ENCODE data around the gene MACROD2. TPM values are rescaled to one million over a fixed set of nuclear protein-coding genes. Genes with fewer than 3 reads are reported as not detected.

Gene MACROD2
- total and polyA plus RNA-seq, 2 experiments from 2014 or later = 2.8 to 4.3 TPM

DNA sequence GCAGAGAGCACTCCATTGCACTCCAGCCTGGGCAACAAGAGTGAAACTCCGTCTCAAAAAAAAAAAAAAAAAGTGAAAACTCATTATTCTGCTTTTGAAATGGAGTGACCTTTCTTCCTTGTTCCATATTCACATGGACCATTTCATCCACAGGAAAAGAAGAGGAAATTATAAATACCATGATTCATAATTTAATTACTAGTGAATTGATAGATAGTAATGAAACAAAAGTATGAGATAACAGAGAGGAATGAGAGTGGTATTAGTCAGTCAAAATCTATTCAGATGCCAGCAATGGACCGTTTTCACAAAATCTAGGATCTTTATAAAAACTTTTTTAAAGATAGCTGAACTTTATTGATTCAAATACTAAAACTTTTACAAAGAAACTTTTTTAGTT is 785.2 kb downstream of the MACROD2 start:
- Histone ChIP-seq H3K4me3 (no peak overlapping the region), H3K9me2 (ENCODE audit: insufficient read depth) (0 out of 2 replicates have a peak, but pooled peaks cover 5% of the 10 kb centered on the region), H3K4me1 (ENCODE audit: insufficient read depth) (0 out of 2 replicates have a peak, but pooled peaks cover 4% of the 10 kb centered on the region), H3K4me2 (no peak overlapping the region), H3F3A (replicated peaks; ENCODE audit: low read depth) (no peaks in the 10 kb centered on the region), H3K79me2 (replicated peaks; ENCODE audit: insufficient read depth) (no peaks in the 10 kb centered on the region), H4K20me1 (replicated peaks; ENCODE audit: insufficient read depth) (no peaks in the 10 kb centered on the region), H3K27ac (ENCODE audit: low read depth) (no peak overlapping the region), H3K27me3 (ENCODE audit: insufficient read depth) (no peaks in the 10 kb centered on the region), H2AFZ (no peak overlapping the region), H3K36me3 (ENCODE audit: insufficient read depth) (no peaks in the 10 kb centered on the region)
- H3K27ac Mint-ChIP-seq = no peak overlapping the region
- no peak overlapping the region for H3K4me3 Mint-ChIP-seq
- no peak for DNase-seq (ENCODE audit: low spot score)
- ATAC-seq = no peak
- TF ChIP-seq EZH2 (IDR thresholded peaks at IDR 0.05; ENCODE audit: low read depth, unreplicated experiment) = no peak
- TF ChIP-seq, protein P1, sequence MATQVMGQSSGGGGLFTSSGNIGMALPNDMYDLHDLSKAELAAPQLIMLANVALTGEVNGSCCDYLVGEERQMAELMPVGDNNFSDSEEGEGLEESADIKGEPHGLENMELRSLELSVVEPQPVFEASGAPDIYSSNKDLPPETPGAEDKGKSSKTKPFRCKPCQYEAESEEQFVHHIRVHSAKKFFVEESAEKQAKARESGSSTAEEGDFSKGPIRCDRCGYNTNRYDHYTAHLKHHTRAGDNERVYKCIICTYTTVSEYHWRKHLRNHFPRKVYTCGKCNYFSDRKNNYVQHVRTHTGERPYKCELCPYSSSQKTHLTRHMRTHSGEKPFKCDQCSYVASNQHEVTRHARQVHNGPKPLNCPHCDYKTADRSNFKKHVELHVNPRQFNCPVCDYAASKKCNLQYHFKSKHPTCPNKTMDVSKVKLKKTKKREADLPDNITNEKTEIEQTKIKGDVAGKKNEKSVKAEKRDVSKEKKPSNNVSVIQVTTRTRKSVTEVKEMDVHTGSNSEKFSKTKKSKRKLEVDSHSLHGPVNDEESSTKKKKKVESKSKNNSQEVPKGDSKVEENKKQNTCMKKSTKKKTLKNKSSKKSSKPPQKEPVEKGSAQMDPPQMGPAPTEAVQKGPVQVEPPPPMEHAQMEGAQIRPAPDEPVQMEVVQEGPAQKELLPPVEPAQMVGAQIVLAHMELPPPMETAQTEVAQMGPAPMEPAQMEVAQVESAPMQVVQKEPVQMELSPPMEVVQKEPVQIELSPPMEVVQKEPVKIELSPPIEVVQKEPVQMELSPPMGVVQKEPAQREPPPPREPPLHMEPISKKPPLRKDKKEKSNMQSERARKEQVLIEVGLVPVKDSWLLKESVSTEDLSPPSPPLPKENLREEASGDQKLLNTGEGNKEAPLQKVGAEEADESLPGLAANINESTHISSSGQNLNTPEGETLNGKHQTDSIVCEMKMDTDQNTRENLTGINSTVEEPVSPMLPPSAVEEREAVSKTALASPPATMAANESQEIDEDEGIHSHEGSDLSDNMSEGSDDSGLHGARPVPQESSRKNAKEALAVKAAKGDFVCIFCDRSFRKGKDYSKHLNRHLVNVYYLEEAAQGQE (IDR thresholded peaks at IDR 0.05; ENCODE audit: unreplicated experiment) = no peak
- no peak for TF ChIP-seq CREB1 (CRISPR knock-in tag; IDR thresholded peaks at IDR 0.05; ENCODE audit: low read depth)
- TF ChIP-seq, protein P2, sequence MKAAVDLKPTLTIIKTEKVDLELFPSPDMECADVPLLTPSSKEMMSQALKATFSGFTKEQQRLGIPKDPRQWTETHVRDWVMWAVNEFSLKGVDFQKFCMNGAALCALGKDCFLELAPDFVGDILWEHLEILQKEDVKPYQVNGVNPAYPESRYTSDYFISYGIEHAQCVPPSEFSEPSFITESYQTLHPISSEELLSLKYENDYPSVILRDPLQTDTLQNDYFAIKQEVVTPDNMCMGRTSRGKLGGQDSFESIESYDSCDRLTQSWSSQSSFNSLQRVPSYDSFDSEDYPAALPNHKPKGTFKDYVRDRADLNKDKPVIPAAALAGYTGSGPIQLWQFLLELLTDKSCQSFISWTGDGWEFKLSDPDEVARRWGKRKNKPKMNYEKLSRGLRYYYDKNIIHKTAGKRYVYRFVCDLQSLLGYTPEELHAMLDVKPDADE (IDR thresholded peaks at IDR 0.05) = no peak
- TF ChIP-seq JUNB (IDR thresholded peaks at IDR 0.05; ENCODE audit: unreplicated experiment) = no peak
- no peak for TF ChIP-seq NANOG (IDR thresholded peaks at IDR 0.05; ENCODE audit: borderline replicate concordance)
- TF ChIP-seq POLR2AphosphoS5 (IDR thresholded peaks at IDR 0.05; ENCODE audit: low read depth) = no peak
- TF ChIP-seq ZNF331 (CRISPR knock-in tag; IDR thresholded peaks at IDR 0.05; ENCODE audit: low read depth) = no peak
- no peak for TF ChIP-seq ZNF114 (CRISPR knock-in tag; IDR thresholded peaks at IDR 0.05)
- TF ChIP-seq EZH2phosphoT487 (IDR thresholded peaks at IDR 0.05; ENCODE audit: unreplicated experiment) = no peak
- TF ChIP-seq, protein P3, sequence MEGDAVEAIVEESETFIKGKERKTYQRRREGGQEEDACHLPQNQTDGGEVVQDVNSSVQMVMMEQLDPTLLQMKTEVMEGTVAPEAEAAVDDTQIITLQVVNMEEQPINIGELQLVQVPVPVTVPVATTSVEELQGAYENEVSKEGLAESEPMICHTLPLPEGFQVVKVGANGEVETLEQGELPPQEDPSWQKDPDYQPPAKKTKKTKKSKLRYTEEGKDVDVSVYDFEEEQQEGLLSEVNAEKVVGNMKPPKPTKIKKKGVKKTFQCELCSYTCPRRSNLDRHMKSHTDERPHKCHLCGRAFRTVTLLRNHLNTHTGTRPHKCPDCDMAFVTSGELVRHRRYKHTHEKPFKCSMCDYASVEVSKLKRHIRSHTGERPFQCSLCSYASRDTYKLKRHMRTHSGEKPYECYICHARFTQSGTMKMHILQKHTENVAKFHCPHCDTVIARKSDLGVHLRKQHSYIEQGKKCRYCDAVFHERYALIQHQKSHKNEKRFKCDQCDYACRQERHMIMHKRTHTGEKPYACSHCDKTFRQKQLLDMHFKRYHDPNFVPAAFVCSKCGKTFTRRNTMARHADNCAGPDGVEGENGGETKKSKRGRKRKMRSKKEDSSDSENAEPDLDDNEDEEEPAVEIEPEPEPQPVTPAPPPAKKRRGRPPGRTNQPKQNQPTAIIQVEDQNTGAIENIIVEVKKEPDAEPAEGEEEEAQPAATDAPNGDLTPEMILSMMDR (conservative IDR thresholded peaks at IDR 0.05; ENCODE audit: low read depth in 2 of 2) = no peak
- TF ChIP-seq, protein P4, sequence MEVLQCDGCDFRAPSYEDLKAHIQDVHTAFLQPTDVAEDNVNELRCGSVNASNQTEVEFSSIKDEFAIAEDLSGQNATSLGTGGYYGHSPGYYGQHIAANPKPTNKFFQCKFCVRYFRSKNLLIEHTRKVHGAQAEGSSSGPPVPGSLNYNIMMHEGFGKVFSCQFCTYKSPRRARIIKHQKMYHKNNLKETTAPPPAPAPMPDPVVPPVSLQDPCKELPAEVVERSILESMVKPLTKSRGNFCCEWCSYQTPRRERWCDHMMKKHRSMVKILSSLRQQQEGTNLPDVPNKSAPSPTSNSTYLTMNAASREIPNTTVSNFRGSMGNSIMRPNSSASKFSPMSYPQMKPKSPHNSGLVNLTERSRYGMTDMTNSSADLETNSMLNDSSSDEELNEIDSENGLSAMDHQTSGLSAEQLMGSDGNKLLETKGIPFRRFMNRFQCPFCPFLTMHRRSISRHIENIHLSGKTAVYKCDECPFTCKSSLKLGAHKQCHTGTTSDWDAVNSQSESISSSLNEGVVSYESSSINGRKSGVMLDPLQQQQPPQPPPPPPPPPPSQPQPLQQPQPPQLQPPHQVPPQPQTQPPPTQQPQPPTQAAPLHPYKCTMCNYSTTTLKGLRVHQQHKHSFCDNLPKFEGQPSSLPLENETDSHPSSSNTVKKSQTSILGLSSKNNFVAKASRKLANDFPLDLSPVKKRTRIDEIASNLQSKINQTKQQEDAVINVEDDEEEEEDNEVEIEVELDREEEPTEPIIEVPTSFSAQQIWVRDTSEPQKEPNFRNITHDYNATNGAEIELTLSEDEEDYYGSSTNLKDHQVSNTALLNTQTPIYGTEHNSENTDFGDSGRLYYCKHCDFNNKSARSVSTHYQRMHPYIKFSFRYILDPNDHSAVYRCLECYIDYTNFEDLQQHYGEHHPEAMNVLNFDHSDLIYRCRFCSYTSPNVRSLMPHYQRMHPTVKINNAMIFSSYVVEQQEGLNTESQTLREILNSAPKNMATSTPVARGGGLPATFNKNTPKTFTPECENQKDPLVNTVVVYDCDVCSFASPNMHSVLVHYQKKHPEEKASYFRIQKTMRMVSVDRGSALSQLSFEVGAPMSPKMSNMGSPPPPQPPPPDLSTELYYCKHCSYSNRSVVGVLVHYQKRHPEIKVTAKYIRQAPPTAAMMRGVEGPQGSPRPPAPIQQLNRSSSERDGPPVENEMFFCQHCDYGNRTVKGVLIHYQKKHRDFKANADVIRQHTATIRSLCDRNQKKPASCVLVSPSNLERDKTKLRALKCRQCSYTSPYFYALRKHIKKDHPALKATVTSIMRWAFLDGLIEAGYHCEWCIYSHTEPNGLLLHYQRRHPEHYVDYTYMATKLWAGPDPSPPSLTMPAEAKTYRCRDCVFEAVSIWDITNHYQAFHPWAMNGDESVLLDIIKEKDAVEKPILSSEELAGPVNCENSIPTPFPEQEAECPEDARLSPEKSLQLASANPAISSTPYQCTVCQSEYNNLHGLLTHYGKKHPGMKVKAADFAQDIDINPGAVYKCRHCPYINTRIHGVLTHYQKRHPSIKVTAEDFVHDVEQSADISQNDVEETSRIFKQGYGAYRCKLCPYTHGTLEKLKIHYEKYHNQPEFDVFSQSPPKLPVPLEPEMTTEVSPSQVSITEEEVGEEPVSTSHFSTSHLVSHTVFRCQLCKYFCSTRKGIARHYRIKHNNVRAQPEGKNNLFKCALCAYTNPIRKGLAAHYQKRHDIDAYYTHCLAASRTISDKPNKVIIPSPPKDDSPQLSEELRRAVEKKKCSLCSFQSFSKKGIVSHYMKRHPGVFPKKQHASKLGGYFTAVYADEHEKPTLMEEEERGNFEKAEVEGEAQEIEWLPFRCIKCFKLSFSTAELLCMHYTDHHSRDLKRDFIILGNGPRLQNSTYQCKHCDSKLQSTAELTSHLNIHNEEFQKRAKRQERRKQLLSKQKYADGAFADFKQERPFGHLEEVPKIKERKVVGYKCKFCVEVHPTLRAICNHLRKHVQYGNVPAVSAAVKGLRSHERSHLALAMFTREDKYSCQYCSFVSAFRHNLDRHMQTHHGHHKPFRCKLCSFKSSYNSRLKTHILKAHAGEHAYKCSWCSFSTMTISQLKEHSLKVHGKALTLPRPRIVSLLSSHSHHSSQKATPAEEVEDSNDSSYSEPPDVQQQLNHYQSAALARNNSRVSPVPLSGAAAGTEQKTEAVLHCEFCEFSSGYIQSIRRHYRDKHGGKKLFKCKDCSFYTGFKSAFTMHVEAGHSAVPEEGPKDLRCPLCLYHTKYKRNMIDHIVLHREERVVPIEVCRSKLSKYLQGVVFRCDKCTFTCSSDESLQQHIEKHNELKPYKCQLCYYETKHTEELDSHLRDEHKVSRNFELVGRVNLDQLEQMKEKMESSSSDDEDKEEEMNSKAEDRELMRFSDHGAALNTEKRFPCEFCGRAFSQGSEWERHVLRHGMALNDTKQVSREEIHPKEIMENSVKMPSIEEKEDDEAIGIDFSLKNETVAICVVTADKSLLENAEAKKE (CRISPR knock-in tag; IDR thresholded peaks at IDR 0.05) = no peak
- no peak for TF ChIP-seq STAT1 (IDR thresholded peaks at IDR 0.05; ENCODE audit: unreplicated experiment)
- no peaks in the 10 kb centered on the region for H3K27me3 Mint-ChIP-seq (ENCODE audit: insufficient read depth, low read depth, poor library complexity)
- H3K4me1 Mint-ChIP-seq = peaks cover 6% of the 10 kb centered on the region
- H3K36me3 Mint-ChIP-seq (ENCODE audit: low read depth) = no peaks in the 10 kb centered on the region
- H3K9me3 Mint-ChIP-seq = no peaks in the 10 kb centered on the region

Measured in GM23338 (cell line).